ENCODE results near the gene EPB41. TPM values are rescaled to one million over a fixed set of nuclear protein-coding genes. Genes with fewer than 3 reads are reported as not detected.
"Not testable (repeated sequence)": the region's sequence is repeated elsewhere in the genome, so short reads cannot be mapped to it uniquely, and the experiment has no call there.

The EPB41 gene
- total RNA-seq, 1 donor from 2014 or later, result 37.6 TPM

DNA sequence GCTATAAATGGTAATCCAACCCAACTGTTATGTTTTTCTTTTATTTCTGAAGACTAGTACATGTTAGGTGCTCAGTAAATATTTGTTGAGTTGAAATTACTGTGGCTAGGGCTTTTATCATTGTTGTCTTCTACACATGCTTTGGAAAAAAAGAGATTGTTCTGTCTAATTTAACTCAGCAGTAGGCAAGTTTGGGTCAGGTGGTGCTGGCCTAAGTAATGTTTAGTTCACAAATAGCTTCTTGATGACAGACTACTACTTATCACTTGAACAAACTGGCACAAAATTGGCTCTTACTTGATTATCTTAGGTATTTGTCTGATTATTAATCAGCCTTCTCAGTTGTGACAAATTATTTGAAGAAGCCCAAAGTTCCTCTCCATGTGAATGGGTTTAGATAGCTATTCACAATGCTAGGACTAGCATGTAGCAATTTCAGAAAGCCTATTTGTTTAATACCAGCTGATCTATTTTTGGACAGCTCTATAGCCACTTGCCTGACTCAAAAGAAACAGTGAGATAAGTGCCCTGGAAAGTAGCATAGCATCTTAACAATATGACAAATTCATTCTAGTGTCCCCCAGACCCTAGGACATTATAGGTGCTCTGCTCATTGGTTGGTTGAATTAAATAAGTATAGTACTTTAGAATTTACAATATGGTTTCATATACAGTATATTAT lies 176.7 kb downstream of the EPB41 start:
- Histone ChIP-seq H3K4me3 (ENCODE audit: low read length in 3 of 3) (no peak overlapping the region), H3K27ac (ENCODE audit: low read depth, low read length) (no peak overlapping the region), H3K9me3 (ENCODE audit: control insufficient read depth in 3 of 3, low read length in 3 of 3) (no peaks in the 10 kb centered on the region), H3K9ac (ENCODE audit: low read depth in 1 of 3, low read length in 3 of 3) (no peak overlapping the region), H3K27me3 (ENCODE audit: control insufficient read depth in 3 of 3, insufficient read depth in 3 of 3, low read length in 3 of 3) (no peaks in the 10 kb centered on the region), H3K4me1 (ENCODE audit: control insufficient read depth in 3 of 3, insufficient read depth in 3 of 3, low read length in 3 of 3) (no peaks in the 10 kb centered on the region), H3K36me3 (ENCODE audit: control insufficient read depth in 3 of 3, insufficient read depth in 3 of 3, low read length in 3 of 3) (no peaks in the 10 kb centered on the region)

DNA sequence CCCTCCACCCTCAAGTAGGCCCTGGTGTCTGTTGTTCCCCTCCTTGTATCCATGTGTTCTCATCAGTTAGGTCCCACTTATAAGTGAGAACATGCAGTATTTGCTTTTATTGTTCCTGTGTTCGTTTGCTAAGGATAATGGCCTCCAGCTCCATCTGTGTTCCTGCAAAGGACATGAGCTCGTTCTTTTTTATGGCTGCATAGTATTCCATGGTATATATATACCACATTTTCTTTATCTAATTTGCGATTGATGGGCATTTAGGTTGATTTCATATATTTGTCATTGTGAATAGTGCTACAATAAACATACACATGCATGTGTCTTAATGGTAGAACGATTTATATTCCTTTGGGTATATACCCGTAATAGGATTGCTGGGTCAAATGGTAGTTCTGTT lies 178.3 kb downstream of the EPB41 start:
- not testable (repeated sequence) for H3K36me3 ChIP-seq (ENCODE audit: control insufficient read depth in 3 of 3, insufficient read depth in 3 of 3, low read length in 3 of 3); H3K4me3 ChIP-seq (ENCODE audit: low read length in 3 of 3); H3K9ac ChIP-seq (ENCODE audit: low read depth in 1 of 3, low read length in 3 of 3); H3K9me3 ChIP-seq (ENCODE audit: control insufficient read depth in 3 of 3, low read length in 3 of 3); H3K27me3 ChIP-seq (ENCODE audit: control insufficient read depth in 3 of 3, insufficient read depth in 3 of 3, low read length in 3 of 3); H3K4me1 ChIP-seq (ENCODE audit: control insufficient read depth in 3 of 3, insufficient read depth in 3 of 3, low read length in 3 of 3); H3K27ac ChIP-seq (ENCODE audit: low read depth, low read length)

- H3K36me3 ChIP-seq (ENCODE audit: control insufficient read depth in 3 of 3, insufficient read depth in 3 of 3, low read length in 3 of 3), result peaks cover 0 to 13% (median 4%) of the 10 kb centered on the region in 3 donors
- H3K27ac ChIP-seq (ENCODE audit: low read depth, low read length), result no peak overlapping the region
- no peaks in the 10 kb centered on the region for H3K9me3 ChIP-seq (ENCODE audit: control insufficient read depth in 3 of 3, low read length in 3 of 3)
- H3K9ac ChIP-seq (ENCODE audit: low read depth in 1 of 3, low read length in 3 of 3), result no peak overlapping the region
- H3K27me3 ChIP-seq (ENCODE audit: control insufficient read depth in 3 of 3, insufficient read depth in 3 of 3, low read length in 3 of 3), result no peaks in the 10 kb centered on the region
- no peaks in the 10 kb centered on the region for H3K4me1 ChIP-seq (ENCODE audit: control insufficient read depth in 3 of 3, insufficient read depth in 3 of 3, low read length in 3 of 3)
- H3K4me3 ChIP-seq (ENCODE audit: low read length in 3 of 3), result no peak overlapping the region
Observed at GRCh38 chr1:29094433-29094832, 180.1 kb downstream of the EPB41 start.

GRCh38 chr1:29094954-29095353 lies 180.6 kb downstream of the EPB41 start:
- Histone ChIP-seq H3K27ac (ENCODE audit: low read depth, low read length) (no peak overlapping the region), H3K9me3 (ENCODE audit: control insufficient read depth in 3 of 3, low read length in 3 of 3) (no peaks in the 10 kb centered on the region), H3K27me3 (ENCODE audit: control insufficient read depth in 3 of 3, insufficient read depth in 3 of 3, low read length in 3 of 3) (no peaks in the 10 kb centered on the region), H3K36me3 (ENCODE audit: control insufficient read depth in 3 of 3, insufficient read depth in 3 of 3, low read length in 3 of 3) (peaks cover 0 to 18% (median 4%) of the 10 kb centered on the region in 3 donors), H3K4me3 (ENCODE audit: low read length in 3 of 3) (no peak overlapping the region), H3K9ac (ENCODE audit: low read depth in 1 of 3, low read length in 3 of 3) (no peak overlapping the region), H3K4me1 (ENCODE audit: control insufficient read depth in 3 of 3, insufficient read depth in 3 of 3, low read length in 3 of 3) (no peaks in the 10 kb centered on the region)

DNA sequence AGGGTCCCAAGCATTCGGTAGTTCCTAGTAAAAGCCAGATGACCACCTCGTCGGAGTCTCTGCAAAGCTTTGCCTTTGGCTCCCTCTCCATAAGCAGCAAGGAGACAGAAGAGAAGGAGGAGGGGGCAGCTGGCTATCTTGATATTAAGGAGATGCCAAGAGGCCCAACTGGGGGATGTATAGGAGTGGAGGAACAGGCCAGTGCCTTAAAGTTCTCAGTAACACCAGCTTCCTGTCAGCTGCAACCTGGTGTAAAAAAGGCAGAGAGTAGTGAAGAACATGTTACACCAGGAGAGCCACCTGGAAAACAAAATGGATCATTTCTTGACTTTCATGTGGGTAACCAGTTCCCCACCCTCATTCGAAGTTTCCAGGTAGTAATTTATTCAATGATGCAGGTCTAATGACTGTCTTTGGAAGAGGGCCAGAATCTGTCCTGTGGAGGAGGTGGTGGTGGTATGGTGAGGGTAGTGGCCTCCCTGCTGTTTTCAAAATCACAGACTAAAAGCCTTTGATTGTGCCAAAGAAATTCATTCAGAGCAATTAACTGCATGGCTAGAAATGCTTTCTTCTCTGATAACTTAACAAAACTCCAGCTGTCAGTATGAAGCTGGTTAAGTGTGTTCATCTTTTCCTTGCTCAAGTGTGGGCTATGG lies 182.0 kb downstream of the EPB41 start:
- Histone ChIP-seq H3K4me3 (ENCODE audit: low read length in 3 of 3) (no peak overlapping the region), H3K4me1 (ENCODE audit: control insufficient read depth in 3 of 3, insufficient read depth in 3 of 3, low read length in 3 of 3) (no peaks in the 10 kb centered on the region), H3K27me3 (ENCODE audit: control insufficient read depth in 3 of 3, insufficient read depth in 3 of 3, low read length in 3 of 3) (no peaks in the 10 kb centered on the region), H3K9me3 (ENCODE audit: control insufficient read depth in 3 of 3, low read length in 3 of 3) (no peaks in the 10 kb centered on the region), H3K9ac (ENCODE audit: low read depth in 1 of 3, low read length in 3 of 3) (no peak overlapping the region), H3K27ac (ENCODE audit: low read depth, low read length) (no peak overlapping the region), H3K36me3 (ENCODE audit: control insufficient read depth in 3 of 3, insufficient read depth in 3 of 3, low read length in 3 of 3) (peaks cover 0 to 19% (median 4%) of the 10 kb centered on the region in 3 donors)

- Histone ChIP-seq H3K36me3 (ENCODE audit: control insufficient read depth in 3 of 3, insufficient read depth in 3 of 3, low read length in 3 of 3) (peaks cover 0 to 19% (median 4%) of the 10 kb centered on the region in 3 donors), H3K27ac (ENCODE audit: low read depth, low read length) (no peak overlapping the region), H3K4me3 (ENCODE audit: low read length in 3 of 3) (no peak overlapping the region), H3K4me1 (ENCODE audit: control insufficient read depth in 3 of 3, insufficient read depth in 3 of 3, low read length in 3 of 3) (no peaks in the 10 kb centered on the region), H3K9me3 (ENCODE audit: control insufficient read depth in 3 of 3, low read length in 3 of 3) (no peaks in the 10 kb centered on the region), H3K27me3 (ENCODE audit: control insufficient read depth in 3 of 3, insufficient read depth in 3 of 3, low read length in 3 of 3) (no peaks in the 10 kb centered on the region), H3K9ac (ENCODE audit: low read depth in 1 of 3, low read length in 3 of 3) (no peak overlapping the region)
Observed at GRCh38 chr1:29099286-29099685, 184.9 kb downstream of the EPB41 start.

DNA sequence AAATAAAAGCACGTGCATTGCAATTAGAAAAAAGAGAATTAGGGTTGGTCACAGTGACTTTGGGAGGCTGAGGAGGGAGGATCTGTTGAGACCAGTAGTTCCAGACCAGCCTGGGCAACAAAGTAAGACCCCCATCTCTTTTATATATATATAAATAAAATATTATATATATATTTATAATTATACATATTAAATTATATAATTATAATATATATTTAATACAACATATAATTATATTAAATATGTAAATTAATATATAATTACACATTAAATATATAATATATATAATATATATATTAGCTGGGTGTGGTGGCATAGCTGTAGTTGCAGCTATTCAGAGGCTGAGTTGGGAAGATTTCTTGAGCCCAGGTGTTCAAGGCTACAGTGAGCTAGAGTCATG lies 186.1 kb downstream of the EPB41 start:
- H3K9ac ChIP-seq (ENCODE audit: low read depth in 1 of 3, low read length in 3 of 3), result no peak overlapping the region
- H3K9me3 ChIP-seq (ENCODE audit: control insufficient read depth in 3 of 3, low read length in 3 of 3), result no peaks in the 10 kb centered on the region
- H3K4me1 ChIP-seq (ENCODE audit: control insufficient read depth in 3 of 3, insufficient read depth in 3 of 3, low read length in 3 of 3), result no peaks in the 10 kb centered on the region
- no peak overlapping the region for H3K27ac ChIP-seq (ENCODE audit: low read depth, low read length)
- peaks cover 0 to 19% (median 4%) of the 10 kb centered on the region in 3 donors for H3K36me3 ChIP-seq (ENCODE audit: control insufficient read depth in 3 of 3, insufficient read depth in 3 of 3, low read length in 3 of 3)
- H3K27me3 ChIP-seq (ENCODE audit: control insufficient read depth in 3 of 3, insufficient read depth in 3 of 3, low read length in 3 of 3), result no peaks in the 10 kb centered on the region
- no peak overlapping the region for H3K4me3 ChIP-seq (ENCODE audit: low read length in 3 of 3)

GRCh38 chr1:29105822-29106221 lies 191.5 kb downstream of the EPB41 start:
- H3K4me1 ChIP-seq (ENCODE audit: control insufficient read depth in 3 of 3, insufficient read depth in 3 of 3, low read length in 3 of 3), result no peaks in the 10 kb centered on the region
- H3K27me3 ChIP-seq (ENCODE audit: control insufficient read depth in 3 of 3, insufficient read depth in 3 of 3, low read length in 3 of 3), result no peaks in the 10 kb centered on the region
- no peak overlapping the region for H3K9ac ChIP-seq (ENCODE audit: low read depth in 1 of 3, low read length in 3 of 3)
- peaks cover 3 to 9% (median 4%) of the 10 kb centered on the region in 3 donors for H3K36me3 ChIP-seq (ENCODE audit: control insufficient read depth in 3 of 3, insufficient read depth in 3 of 3, low read length in 3 of 3)
- no peak overlapping the region for H3K27ac ChIP-seq (ENCODE audit: low read depth, low read length)
- H3K4me3 ChIP-seq (ENCODE audit: low read length in 3 of 3), result no peak overlapping the region
- H3K9me3 ChIP-seq (ENCODE audit: control insufficient read depth in 3 of 3, low read length in 3 of 3), result no peaks in the 10 kb centered on the region

DNA sequence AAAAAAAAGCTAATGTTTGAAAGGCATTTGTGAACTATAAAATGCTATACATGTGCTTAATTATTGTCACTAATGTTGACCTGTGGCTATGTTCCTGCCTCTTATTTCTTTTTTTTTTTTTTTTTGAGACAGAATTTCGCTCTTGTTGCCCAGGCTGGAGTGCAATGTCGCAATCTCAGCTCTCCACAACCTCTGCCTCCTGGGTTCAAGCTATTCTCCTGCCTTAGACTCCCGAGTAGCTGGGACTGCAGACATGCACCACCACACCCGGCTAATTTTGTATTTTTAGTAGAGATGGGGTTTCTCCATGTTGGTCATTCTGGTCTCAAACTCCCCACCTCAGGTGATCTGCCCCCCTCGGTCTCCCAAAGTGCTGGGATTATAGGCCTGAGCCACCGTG lies 193.7 kb downstream of the EPB41 start:
- H3K36me3 ChIP-seq (ENCODE audit: control insufficient read depth in 3 of 3, insufficient read depth in 3 of 3, low read length in 3 of 3), result peaks cover 4 to 12% (median 9%) of the 10 kb centered on the region in 3 donors

DNA sequence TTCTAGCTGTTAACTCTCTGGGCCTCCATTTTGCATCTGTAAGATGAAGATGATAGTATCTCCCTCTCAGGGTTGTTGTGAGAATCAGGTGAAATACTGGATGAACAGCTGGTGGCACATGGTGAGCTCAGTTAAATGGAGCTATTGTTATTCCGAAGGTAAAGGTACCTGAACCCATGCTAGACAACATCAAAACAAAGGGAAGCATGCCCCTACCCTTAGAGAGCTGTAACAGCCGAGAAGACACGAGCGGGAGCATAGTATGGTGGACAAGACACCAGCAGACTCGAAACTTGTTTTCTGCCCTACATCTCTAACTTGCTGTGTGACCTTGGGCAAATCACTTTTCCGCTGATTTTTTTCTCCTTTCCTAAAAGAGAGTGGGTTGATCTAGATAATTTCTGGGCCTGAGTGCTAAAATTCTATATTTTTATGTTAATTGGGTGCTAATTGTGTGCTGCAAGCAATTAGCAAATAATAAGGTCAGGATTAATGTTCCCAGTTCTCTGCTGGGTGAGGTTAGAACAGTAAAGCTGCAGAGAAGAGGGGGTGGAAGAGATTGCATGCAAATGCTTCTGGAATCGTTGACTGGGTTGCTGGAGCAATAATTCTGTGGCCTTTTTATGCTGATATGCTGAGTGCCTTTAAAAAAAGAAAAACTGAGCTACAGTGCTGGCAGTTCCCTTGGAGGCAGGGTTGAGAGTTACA lies 198.5 kb downstream of the EPB41 start:
- Histone ChIP-seq H3K36me3 (ENCODE audit: control insufficient read depth in 3 of 3, insufficient read depth in 3 of 3, low read length in 3 of 3) (peaks cover 12 to 28% (median 25%) of the 10 kb centered on the region in 3 donors), H3K27ac (ENCODE audit: low read depth, low read length) (no peak overlapping the region), H3K4me3 (ENCODE audit: low read length in 3 of 3) (no peak overlapping the region), H3K9me3 (ENCODE audit: control insufficient read depth in 3 of 3, low read length in 3 of 3) (no peaks in the 10 kb centered on the region), H3K9ac (ENCODE audit: low read depth in 1 of 3, low read length in 3 of 3) (no peak overlapping the region), H3K27me3 (ENCODE audit: control insufficient read depth in 3 of 3, insufficient read depth in 3 of 3, low read length in 3 of 3) (no peaks in the 10 kb centered on the region), H3K4me1 (ENCODE audit: control insufficient read depth in 3 of 3, insufficient read depth in 3 of 3, low read length in 3 of 3) (no peaks in the 10 kb centered on the region)

More for the DNA sequence above, 193.7 kb downstream of the EPB41 start:
- not testable (repeated sequence) for H3K4me1 ChIP-seq (ENCODE audit: control insufficient read depth in 3 of 3, insufficient read depth in 3 of 3, low read length in 3 of 3); H3K27me3 ChIP-seq (ENCODE audit: control insufficient read depth in 3 of 3, insufficient read depth in 3 of 3, low read length in 3 of 3); H3K27ac ChIP-seq (ENCODE audit: low read depth, low read length); H3K9me3 ChIP-seq (ENCODE audit: control insufficient read depth in 3 of 3, low read length in 3 of 3); H3K4me3 ChIP-seq (ENCODE audit: low read length in 3 of 3); H3K9ac ChIP-seq (ENCODE audit: low read depth in 1 of 3, low read length in 3 of 3)

Measured in skeletal muscle tissue (tissue), 4 donors.